Stimulated activated CD8-positive, alpha-beta memory T cell treated with anti-CD3 and anti-CD28 coated beads, Interleukin-4, amount 100 ng/mL, for 48 hours (primary cell): ENCODE measurements around the gene PAX1.
A peak's percentile ranks its signal among the peaks of the same experiment; 100 is the strongest.

Experiments used
- DNase-seq: peaks from one replicate; pipeline ENCODE4 v3.0.0-alpha.2; 2020

PAX1 gene

DNA sequence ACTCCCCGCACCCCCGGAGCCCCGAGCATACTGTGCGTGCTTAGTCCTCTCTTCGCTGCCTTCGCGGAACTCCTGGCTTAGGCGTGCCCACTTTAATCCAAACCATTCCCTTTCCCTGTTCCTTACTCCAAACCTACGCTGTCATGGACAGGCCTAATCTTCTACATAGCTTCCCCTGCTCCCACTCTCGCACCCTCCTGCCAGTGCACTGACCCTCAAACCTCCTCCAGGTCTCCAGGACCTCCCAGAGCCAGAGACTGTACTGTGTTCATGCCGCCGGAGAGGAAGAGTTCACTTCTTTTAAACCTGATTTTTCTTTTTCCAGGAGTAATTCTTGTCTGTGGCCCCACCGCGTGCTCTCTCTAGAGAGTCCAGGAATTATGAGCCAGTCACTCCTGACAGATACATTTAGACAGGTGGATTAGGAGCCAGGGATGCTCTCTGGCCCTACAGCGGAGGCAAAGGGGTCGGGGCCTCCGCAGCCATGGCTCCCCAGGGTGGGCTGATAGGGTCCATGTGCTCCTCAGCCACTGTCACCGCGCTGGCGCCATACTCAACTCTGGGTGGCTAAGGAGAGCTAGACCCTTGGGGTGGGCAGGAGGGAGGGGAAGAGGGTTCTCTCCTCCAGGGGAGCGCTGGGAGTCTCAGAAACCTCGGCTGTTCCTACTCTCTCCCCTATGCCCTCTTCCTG, 1.6 kb upstream of the PAX1 start:
- no peak for DNase-seq

DNA sequence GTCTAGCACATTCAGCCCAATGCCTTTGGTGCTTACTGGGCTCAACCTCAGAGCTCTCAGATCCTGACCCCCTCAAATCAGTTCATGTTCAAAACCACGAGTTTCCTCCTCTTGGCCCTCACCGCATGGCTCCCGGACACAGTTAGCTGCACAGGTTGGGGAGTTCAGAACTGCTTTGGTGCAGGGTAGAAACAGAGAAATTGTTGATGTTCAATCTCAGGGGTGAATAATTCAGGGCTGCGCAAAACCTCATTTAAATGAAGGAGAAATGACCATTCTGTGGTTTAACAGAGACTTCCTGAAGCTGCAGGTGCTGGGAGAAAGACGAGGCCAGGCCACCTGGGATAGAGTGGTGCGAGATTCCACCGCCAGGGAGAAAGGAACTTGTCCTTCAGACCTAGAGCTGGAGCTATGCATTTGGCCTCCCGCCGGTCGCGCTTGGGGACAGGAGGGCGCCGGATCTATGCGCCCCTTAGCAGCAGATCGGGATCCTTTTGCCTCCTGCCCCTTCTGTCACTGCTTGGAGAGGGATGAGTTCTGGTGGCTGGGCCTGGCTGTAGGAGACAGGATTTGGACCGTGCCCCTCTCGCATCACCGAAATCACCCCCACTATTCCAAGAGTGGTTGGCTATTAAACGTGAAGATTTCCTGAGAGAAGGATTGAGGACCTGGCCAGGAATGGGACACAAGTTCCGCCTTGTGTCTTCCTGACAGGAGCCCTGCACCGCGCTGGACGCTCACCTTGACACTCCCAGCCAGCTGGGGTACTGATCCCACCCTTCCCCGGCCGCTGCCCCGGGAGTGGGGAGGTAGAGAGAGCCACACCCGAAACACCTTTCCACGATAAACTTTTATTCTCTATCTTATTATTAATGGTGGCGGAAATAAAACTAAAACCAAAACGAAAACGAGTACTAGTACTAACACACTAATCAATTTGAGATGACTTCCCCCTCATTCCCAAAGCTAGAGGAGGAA, 767 bp upstream of the PAX1 start:
- no peak for DNase-seq

DNA sequence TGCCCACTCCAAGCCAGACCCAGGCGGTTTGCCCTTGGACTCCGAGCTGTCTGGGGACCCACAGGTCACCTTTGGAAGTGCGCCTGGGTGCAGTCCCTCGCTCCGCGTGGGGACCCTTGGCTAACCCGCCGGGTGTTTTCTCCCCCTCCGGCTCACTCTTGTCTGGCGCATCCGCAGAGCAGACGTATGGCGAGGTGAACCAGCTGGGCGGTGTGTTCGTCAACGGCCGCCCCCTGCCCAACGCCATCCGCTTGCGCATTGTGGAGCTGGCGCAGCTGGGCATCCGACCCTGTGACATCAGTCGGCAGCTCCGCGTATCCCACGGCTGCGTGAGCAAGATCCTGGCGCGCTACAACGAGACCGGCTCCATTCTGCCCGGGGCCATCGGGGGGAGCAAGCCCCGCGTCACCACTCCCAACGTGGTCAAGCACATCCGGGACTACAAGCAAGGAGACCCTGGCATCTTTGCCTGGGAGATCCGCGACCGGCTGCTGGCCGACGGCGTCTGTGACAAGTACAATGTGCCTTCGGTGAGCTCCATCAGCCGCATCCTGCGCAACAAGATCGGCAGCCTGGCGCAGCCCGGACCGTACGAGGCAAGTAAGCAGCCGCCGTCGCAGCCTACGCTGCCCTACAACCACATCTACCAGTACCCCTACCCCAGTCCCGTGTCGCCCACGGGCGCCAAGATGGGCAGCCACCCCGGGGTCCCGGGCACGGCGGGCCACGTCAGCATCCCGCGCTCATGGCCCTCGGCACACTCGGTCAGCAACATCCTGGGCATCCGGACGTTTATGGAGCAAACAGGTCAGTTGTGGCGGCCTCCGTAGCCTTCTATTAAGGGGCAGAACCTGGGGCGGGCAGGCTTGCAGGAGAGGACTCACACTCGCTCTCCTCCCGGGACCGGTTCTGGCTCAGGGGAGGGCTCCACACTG, 1.1 kb downstream of the PAX1 start:
- DNase-seq: no peak

DNA sequence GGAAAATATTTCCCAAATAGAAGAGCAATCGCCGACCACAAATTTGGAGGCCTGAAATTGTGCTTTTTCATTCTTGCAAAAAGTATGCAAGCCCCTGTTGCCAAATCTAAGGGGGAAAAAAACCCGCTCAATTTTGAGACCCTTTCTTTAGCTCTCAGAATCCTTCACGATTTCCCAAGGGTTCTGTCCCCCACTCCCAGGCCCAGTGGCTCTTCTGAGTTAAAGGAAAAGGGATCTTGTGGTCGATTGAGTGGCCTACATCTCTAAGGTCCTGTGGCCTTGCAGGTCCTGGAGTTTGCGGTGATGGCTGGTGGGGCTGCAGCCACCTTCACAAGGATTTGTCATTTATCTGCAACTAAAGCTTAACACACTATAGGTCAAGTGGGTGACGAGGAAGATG, 1.8 kb downstream of the PAX1 start:
- DNase-seq: no peak

DNA sequence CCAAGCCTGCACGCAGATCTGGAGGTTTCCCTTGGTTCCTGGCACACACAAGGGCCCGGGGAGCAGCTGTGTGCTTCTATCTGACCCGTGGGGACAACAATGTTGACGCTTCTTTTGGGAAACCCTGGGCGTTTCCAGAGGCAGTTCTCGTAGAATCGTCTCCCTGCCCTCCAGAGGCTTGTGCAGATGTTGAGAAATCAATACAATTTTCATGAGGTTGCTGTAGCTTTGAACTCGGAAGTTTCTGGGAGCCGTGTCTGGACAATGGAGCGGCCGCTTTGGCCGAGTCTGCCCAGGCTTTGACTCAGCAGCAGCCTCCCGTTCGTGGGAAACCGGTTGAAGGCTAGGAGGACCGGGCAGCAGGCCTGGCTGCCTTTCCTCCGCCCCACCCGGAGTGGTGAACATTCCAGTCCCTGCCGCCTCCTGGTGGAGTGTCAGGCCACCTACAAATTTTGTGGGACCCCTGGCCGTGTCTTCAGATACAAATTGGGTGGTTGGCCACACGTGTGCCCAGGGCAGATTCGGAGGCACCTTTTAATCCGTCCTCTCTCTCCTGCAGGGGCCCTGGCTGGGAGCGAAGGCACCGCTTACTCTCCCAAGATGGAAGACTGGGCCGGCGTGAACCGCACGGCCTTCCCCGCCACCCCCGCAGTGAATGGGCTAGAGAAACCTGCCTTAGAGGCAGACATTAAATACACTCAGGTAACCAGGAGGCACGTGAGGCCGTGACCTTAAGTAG, 2.7 kb downstream of the PAX1 start:
- no peak for DNase-seq

DNA sequence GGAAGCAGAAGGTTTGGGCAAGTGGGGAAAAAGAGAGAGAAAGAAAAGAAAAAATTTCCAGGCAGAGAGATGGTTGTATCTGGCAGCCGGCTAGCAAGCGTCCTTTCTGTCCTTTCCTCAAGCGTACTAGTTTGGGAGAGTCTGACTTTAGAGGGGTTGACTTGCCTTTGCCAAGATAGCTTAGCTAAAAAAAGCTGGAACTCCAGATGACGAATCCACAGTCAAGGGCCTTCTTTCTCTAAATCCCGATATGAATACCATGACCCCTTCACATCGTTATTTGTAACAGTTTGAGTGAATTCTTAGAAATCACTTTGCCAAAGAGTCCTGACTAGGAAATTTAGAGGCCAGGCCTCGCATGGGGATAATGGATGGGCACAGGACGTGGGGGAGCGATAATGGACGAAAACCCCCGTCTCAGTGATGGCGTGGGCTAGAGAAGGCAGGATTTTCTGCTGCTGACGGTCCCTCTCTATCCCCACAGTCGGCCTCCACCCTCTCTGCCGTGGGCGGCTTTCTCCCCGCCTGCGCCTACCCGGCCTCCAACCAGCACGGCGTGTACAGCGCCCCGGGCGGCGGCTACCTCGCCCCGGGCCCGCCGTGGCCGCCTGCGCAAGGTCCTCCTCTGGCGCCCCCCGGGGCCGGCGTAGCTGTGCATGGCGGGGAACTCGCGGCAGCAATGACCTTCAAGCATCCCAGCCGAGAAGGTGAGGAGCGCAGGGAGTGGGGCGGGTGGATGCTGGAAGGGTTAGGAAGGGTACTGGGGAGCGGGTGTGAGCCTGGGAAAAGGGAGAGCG, 3.5 kb downstream of the PAX1 start:
- no peak for DNase-seq

DNA sequence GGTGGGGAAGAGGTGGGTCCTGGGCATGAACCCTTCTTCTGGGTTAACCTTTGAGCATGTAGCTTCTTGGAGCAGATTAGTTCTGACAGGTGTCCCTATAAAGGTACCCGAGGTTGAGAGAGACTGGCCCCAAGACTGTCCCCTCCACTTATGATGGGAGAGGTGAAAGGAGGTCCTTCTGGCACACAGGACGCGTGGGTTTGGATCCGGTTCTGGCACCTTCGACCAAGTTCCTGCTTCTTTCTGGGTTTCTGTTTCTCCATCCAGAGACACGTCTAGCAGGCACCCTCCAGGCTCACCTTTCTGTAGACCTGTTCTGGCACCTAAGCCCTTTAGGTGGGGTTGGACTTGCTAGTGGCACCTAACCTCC, 4.1 kb downstream of the PAX1 start:
- no peak for DNase-seq

DNA sequence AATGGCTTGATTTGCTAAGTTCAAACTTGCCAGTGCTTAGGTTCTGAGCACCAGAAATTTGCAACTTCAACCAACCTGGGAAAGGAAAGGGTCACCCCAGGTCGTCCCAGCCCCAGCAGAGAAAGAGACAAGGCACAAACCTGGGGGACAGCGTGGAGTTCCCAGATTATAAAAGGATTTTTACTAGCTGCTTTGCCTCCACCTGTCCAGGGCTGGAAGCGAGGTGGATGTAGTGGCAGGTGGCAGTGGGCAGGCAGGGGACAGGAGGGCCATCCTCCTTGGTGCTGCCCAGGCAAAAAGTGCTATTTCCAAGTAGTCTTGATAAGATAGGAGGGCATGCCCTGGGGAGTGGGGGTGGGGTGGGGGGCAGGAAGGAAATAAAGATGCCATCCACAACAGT, 4.9 kb downstream of the PAX1 start:
- DNase-seq: no peak

DNA sequence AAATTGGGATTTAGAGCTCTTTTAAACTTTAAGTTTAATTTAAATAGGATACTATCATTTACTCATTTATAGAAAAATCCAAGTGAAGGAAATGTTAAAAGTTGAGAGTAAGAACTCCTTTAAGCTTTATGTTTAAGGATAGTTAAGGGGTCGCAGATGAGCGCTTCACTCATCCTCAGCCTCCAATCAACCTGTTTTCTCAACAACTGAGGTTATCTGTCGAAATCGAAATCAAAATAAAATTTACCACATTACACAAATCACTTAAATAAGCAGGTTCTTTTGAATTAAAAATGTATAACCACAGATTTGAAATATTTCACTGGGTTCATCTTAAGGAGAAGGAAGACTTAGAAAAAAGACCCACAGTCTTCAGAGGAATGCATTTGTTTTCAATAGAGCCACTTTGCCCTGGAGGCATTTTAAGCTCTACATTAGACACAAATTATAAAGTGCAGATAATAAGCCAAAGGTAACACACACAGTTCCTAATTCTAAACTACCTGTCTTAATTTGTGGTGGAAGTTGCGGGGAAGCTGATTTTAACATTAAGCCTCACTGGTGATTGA, 5.5 kb downstream of the PAX1 start:
- no peak for DNase-seq

DNA sequence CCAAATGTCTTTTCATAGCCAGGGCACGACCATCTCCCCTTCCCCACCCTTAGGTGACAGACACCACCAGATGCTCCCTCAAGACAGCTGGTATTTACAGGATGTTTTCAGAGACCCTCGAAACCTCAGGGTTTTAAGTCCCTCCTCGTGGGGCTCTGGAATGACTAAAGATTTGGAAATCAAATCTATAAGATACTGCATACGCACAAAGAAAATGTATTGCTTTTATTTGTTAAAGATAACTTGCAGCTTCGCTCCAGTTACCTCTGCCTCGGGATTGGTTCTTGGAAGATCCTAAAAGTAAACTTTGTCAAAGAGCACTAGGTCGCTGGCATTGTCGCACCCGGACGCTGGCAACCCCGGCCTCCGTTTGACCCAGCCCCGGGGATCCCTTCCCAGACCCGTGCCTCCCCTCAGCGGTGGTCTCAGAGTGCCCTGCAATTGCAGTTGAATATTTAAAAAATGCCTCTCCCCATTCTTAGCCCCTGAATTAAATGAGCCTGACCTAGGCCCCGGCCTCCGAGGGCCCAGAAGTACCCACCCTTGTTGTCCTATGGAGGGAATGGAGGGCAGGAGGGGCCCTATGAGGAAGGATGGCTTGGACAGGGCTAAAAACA, 7.1 kb downstream of the PAX1 start:
- no peak for DNase-seq

DNA sequence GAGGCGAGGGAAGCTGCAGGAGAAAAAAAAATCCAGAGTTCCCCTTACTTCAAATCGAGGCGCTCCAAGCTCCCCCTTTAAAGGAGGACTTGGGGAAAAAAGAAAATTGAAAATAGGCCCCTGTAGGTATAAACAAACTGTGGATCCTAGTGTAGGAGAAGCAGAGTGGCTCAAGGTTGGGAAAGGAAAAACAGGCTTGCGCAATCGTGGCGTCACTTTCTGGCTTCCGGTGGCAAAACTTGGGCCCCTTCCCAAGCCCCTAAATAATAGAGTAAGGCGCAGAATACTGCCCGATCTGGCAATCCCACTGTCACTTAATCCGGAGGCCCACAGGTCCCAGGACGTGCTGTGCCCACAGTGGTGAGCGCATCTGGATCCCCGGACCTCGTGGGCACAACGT, 8.0 kb downstream of the PAX1 start:
- no peak for DNase-seq

DNA sequence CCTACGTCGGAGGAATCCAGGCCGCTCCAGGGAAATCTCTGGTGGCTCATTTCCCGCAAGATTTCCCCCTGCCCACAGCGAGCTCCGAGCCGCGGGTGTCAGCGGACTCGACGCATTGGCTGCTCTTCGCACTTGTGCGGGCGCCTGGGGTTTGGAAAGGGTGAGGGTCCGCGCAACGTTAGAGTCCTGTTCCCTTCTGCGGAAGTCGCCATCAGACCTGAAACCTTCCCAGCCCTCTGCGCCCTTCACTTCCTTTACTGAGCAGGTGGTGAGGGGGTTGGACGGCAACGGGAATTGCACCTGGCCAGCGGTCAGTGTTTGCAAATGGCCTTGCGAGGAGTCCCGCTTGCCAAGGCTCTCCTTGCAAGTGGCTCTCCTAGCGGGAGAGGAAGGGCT, 8.4 kb downstream of the PAX1 start:
- no peak for DNase-seq

DNA sequence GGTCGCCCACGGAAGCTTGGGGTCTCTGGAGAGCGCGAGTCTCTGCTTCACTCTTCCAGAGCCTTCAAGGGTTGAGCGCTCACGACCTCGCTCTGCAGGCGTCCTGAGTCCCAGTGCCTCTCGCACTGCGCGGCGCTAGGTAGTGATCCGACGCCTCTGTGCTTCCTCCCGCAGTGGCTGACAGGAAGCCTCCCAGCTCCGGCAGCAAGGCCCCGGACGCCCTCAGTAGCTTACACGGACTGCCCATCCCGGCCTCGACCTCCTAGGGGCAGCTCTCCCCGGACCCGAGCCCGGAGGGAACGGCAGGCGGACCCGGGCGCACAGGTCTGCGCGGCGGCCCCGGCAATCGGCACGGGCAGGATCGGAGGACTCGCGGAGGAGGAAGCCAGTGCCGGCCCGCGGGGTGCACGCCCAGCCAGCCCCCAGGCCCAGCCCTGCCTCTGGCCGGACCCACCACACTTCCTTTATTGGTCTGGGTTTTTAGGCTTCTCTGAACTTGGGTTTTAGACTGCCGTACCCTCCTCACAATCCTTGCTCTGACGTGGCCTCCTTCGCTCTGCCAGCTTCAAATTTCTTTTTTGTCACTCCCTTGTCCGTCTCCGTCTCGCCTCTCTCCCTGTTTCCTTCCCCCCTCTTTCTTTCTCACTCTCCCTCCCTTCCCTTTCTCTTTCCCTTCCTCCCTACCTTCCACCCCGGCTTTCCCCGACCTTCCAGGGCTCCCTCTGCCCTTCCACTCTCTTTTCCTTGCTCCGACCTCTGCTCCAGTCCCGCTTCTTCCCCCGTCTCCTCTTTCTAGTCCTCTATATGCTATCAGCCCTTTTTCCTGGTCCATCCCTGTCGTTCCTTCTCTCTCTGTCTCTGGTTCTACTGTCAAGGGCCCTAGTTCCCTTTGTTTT, 9.1 kb downstream of the PAX1 start:
- DNase-seq: no peak

DNA sequence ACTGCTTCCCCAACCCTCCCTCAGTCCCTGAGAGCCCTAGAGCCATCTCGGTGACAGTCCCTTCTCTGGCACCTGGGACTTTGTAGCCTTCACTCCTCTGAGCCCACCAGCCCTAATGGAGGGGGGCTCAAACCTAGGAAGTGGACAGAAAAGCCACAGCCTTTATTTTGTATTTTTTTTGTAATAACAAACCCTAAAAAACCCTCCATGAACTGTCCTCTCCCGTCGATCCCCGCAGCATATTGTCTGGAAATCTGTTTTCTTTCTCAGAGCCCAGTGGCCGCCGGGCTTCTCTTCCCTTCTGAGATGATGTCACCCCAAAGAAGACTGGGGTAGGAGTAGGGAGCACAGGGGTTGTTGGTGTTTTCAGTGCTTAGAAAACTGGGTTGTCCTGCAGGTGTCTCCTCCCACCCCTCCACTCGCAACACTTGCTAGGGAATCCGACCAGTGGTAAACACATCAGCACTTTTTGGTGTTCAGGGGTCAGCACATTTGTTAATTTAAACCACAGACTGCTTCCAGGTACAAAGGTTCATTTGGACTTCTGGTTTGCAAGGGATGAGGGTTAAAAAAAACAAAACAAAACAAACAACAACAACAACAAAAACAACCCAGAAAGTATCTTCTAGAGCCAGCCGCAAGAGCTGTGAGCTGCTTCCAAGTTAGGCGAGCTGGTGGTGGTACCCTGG, 9.9 kb downstream of the PAX1 start:
- no peak for DNase-seq

DNA sequence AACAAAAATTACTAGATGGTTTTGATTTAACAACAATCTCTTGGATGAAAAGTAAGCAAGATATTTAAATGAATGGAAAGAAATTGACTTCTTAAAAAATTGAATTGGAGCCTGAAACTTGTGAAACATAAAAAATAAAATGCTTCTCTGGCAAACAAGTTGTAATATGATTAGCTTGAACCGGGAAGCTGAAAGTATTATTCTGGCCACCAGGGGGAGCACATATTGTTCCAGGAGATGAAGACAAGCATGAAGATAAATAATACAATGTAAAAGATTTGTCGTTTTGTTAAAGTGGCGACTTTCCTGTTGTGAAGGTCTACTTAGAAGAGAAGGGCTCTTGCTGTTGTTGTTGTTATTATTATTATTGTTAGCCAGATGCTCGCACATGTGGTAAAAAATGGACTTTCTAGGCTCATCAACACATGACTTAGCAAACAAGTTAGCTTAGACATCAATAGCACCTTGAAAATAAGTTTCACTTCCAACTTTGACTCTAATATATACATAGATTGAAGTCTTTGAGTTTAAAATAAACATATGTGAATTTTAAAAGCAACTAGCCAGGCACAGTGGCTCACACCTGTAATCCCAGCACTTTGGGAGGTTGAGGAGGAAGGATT, 14.2 kb downstream of the PAX1 start:
- peak; percentile 71 for DNase-seq

DNA sequence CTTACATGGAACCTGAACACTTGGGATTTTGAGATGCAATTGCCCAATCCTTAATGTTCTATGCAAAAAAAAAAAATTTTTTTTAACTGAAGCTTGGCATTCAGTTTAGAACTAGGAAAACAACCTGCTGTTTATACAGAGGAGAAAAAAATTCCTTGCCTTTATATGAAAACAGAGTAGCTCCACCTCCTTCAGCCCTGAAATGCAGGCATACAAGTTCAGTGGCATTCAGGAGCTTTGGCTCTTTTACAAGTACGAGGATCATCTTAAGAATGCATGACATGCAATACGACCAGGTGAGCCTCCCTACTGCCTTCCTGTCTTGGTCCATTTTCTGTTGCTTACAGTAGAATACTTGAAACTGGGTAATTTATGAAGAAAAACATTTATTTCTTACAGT, 20.4 kb downstream of the PAX1 start:
- no peak for DNase-seq

DNA sequence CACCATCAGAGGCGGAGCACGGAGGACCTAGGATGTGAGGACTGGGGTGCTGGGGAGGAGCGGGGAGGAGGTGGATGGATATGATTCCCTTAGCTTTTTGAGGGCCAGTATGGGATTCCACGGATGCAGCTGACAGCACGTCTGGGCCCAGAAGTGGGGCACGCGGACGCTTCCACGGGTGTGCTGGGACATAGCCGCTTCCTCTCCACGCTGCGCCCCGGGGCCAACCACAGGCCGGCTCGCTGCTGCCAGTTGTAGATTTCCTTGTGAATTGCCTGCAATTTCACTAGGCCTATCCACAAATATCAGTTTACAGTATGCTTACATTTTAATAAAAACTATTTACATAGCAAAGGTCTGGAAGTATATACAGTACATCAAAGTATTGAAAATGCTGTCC, 23.9 kb downstream of the PAX1 start:
- no peak for DNase-seq

DNA sequence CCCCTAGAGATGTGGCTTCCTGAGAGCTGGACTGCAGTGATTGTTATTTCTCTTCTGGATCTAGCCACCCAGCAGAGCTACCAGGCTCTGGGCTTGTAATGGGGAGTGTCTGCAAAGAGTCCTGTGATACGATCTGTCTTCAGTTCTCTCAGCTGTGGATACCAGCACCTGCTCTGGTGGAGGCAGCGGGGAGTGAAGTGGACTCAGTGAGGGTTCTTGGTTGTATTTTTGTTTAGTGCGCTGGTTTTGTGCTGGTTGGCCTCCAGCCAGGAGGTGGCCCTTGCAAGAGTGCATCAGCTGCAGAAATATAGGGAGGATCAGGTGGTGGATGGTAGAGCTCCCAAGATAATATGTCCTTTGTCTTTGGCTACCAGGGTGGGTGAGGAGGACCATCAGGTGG, 33.7 kb downstream of the PAX1 start:
- no peak for DNase-seq

DNA sequence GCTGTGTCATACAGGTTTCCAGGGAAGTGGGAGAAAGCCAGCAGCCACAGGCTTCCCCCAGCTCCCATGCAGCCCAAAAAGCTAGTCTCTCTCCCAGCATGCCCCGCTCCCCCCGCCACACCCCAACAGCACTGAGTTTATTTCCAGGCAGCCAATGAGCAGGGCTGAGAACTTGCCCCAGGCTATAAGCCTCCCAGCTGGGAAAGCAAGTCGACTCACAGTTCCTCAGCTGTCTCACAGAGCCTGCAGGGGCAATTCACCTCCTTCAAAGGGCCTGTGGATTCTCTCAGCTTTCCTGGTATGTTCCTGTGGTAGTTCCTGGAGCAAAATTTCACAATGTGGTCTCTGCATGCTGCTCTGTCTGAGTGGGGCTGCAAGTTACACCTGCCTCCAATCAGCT, 34.2 kb downstream of the PAX1 start:
- no peak for DNase-seq
